NCI-H2081 (cell line): ENCODE measurements around the gene ZNF143.
A peak's percentile ranks its signal among the peaks of the same experiment; 100 is the strongest.
"Not testable (repeated sequence)": the region's sequence is repeated elsewhere in the genome, so short reads cannot be mapped to it uniquely, and the experiment has no call there.

Experiments
- DNase-seq, 2 experiments: peaks; one replicate each; lab custom pipeline; 2025; lab: John Stamatoyannopoulos, UW

The ZNF143 gene

GRCh38 chr11:9460322-9461062 lies at the start of gene ZNF143:
Gene ZNF143 (plus strand): TSS chr11:9461012. CDS start chr11:9471309, 10,297 bp downstream.
- peak; percentile 100 for DNase-seq

GRCh38 chr11:9428706-9429105 lies 32.1 kb upstream of the ZNF143 start:
- DNase-seq: no peak

DNA sequence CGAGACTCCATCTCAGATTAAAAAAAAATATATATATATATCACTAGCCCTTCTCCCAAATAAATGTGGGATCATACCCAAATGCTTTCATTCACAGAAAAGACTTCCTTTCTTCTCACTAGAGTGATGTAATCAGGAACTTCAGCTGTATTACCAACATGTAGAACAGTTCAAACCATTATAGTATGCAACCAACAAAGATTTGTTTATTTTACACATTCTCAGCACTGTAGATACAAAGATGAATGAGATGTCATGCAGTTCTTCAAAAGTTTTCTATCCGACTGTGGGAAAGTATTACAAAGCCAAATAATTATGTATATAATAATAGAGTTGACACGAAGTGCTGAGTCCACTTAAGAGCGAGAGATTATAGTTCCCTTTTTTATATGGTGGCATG lies 22.2 kb upstream of the ZNF143 start:
- DNase-seq: no peak

- no peak for DNase-seq
Observed at GRCh38 chr11:9446230-9446629, 14.6 kb upstream of the ZNF143 start.

DNA sequence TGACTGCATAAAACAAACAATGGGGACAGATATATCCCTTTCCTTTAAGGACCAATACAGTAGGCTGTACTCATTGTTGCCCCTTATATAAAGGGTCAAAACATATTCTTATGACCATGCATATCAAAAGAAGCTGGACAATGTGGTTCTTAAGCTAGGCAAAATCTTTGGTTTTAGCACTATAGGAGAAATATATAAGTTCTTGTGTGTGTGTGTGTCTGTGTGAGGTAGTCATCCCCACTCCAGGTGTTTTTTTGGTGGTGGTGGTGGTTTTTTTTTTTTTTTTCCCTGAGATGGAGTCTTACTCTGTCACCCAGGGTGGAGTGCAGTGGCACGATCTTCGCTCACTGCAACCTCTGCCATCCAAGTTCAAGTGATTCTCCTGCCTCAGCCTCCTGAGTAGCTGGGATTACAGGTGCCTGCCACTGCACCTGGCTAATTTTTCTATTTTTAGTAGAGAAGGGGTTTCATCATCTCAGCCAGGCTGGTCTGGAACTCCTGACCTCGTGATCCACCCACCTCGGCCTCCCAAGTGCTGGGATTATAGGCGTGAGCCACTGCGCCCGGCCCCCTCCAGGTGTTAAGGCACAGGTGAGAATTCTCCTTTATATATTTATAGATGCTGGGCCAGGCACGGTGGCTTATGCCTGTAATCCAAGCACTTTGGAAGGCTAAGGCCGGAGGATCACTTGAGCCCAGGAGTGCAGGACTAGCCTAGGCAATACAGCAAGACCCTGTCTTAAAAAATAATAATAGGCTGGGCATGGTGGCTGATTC lies 12.0 kb upstream of the ZNF143 start:
- no peak for DNase-seq

GRCh38 chr11:9452023-9452422 lies 8.8 kb upstream of the ZNF143 start:
- DNase-seq: not testable (repeated sequence)

DNA sequence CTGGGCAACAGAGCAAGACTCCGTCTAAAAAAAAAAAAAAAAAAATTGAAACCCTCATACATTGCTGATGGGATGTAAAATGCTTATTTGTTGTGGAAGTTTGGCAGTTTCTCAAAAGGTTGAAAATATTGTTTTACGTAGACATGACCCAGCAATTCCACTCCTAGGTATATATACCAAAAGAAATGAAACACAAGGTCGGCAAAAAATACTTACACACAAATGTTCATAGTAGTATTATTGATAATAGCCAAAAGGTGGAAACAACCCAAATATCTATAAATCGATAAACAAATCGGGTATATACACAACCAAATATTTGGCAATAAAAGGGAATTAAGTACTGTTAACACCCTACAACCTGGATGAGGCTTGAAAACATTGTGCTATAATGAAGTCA lies 5.1 kb upstream of the ZNF143 start:
- no peak for DNase-seq

- DNase-seq: peak; percentile 4 to 46
Observed at GRCh38 chr11:9459667-9460321, 1.0 kb upstream of the ZNF143 start.

GRCh38 chr11:9461063-9461759 lies 399 bp downstream of the ZNF143 start:
- peak; percentile 85 to 93 for DNase-seq

- DNase-seq: peak in 1 of 2 experiments; percentile 20
Observed at GRCh38 chr11:9461760-9462134, 935 bp downstream of the ZNF143 start.

DNA sequence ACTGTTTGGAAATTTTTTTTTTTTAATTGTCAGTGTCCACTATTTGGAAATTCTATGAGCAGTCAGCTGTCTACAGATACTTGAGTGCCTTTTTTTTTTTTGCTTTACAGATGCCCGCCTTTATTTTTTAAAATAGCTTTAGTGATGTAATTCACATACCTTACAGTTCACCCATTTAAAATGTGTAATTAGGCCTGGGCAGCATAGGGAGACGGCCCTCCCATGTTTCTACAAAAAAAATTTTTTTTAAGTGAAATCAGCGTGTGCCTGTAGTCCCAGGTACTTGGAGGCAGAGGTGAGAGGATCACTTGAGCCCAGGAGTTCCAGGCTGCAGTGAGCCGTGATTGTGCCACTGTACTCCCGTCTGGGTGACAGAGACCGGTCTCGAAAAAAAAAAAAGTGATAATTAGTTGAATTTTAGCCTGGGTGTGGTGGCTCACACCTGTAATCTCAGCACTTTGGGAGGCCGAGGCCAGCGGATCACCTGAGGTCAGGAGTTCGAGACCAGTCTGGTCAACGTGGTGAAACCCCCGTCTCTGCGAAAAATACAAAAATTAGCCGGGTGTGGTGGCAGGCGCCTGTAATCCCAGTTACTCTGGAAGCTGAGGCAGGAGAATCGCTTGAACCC lies 1.5 kb downstream of the ZNF143 start:
- no peak for DNase-seq

- no peak for DNase-seq
Observed at GRCh38 chr11:9462806-9463537, 2.2 kb downstream of the ZNF143 start.

- DNase-seq: no peak
Observed at GRCh38 chr11:9470765-9471164, 10.0 kb downstream of the ZNF143 start.

- peak in 1 of 2 experiments; percentile 12 for DNase-seq
Observed at GRCh38 chr11:9473408-9473807, 12.6 kb downstream of the ZNF143 start.

DNA sequence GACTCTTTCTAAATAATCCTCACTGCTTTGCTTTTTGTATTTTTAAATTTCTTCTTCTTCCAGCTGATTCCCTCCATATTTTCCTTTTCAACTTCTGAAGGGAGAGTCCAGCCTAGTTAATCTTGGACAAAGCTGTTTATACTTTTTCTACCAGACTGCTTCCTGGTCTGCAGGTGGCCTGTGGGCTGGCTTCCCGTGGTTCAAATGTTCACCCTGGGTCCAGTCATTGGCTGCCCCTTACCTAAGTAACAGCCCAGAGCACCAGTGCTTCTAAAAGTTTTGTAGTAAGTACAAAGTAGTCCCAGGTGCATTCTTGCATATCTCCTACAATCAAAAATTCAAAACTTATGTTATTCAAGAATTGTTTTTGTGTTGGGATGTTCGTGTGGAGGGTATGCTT lies 19.1 kb downstream of the ZNF143 start:
- DNase-seq: no peak

GRCh38 chr11:9489080-9489765 lies 28.4 kb downstream of the ZNF143 start:
- no peak for DNase-seq

GRCh38 chr11:9490376-9490775 lies 29.6 kb downstream of the ZNF143 start:
- no peak for DNase-seq

- no peak for DNase-seq
Observed at GRCh38 chr11:9493492-9493891, 32.7 kb downstream of the ZNF143 start.

- DNase-seq: no peak
Observed at GRCh38 chr11:9494316-9494715, 33.5 kb downstream of the ZNF143 start.

GRCh38 chr11:9495803-9496514 lies 35.1 kb downstream of the ZNF143 start:
- no peak for DNase-seq
